ENCODE measurements around the gene PRKACB. TPM values are rescaled to one million over a fixed set of nuclear protein-coding genes. Genes with fewer than 3 reads are reported as not detected.

Gene PRKACB
- total RNA-seq, 4 donors from 2014 or later, result 18.7 to 23.5 (median 21.2) TPM

DNA sequence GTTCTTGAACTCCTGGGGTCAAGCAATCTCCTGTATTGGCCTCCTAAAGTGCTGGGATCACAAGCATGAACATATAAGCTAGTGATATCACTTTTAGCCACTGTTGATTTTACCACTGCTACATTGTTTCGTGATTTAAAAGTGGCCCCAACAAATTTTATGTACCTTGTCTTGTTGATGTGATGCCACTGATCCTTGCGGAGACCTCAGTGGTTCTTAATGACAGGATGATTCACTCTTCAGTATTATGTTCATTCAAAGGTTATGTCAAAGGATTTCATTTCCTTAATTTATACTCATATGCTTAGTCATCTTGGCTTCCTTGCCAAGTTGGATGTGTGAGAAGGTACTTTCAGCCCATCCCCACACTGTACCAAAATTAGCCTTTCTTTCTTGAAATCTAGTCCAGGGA is 12.1 kb downstream of the PRKACB start:
- peak; percentile 78 for ATAC-seq (ENCODE audit: low FRiP score)
- DNase-seq (ENCODE audit: low spot score), result no peak

DNA sequence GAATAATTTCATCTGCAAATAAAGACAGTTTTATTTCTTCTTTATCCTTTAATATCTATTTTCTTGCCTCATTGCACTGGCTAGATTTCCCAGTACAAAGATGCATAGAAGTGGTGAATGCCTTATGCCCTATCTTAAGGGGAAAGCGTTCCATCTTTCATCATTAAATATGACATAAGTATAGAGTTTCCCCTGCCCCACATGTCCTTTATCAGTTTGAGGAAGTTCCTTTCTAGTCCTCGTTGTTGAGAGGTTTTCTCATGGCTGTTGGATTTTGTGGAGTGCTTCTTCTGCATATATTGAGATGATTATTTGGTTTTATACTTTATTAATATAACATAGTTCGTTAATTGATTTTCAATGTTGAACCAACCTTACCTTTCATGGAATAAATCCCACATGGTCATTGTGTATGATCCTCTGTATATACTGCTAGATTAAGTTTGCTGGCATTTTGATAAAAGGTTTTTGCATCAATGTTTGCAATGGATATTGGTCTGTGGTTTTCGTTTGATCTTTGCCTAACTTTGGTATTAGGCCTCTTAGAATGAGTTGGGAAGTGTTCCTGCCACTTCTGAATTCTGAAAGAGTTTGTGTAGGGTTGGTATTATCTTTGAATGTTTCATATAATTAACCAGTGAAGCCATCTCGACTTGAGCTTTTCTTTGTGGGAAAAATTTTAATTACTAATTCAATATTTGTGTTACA is 15.6 kb downstream of the PRKACB start:
- ATAC-seq (ENCODE audit: low FRiP score) (no peak), DNase-seq (ENCODE audit: low spot score) (no peak)
- TF ChIP-seq, protein P1, sequence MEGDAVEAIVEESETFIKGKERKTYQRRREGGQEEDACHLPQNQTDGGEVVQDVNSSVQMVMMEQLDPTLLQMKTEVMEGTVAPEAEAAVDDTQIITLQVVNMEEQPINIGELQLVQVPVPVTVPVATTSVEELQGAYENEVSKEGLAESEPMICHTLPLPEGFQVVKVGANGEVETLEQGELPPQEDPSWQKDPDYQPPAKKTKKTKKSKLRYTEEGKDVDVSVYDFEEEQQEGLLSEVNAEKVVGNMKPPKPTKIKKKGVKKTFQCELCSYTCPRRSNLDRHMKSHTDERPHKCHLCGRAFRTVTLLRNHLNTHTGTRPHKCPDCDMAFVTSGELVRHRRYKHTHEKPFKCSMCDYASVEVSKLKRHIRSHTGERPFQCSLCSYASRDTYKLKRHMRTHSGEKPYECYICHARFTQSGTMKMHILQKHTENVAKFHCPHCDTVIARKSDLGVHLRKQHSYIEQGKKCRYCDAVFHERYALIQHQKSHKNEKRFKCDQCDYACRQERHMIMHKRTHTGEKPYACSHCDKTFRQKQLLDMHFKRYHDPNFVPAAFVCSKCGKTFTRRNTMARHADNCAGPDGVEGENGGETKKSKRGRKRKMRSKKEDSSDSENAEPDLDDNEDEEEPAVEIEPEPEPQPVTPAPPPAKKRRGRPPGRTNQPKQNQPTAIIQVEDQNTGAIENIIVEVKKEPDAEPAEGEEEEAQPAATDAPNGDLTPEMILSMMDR (IDR thresholded peaks at IDR 0.05), result no peak

More for the DNA sequence above, 12.1 kb downstream of the PRKACB start:
- TF ChIP-seq, protein P1 (IDR thresholded peaks at IDR 0.05), result no peak

DNA sequence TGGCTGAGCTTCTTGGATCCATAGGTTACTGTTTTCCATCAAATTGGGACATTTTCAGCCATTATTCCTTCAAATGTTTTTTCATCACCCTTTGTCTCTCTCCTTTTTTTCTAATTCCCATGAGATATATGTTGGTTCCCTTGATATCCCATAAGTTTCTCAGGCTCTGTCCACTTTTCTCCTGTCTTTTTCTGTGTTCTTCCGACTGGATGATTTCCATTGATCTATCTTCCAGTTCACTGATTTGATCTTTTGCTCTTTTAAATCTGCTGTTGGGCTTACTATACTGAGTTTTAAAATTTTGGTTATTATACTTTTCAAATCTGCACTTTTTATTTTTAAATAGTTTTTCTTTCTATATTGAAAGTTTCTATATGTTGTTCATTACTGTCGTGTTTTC is 18.2 kb downstream of the PRKACB start:
- TF ChIP-seq, protein P1 (IDR thresholded peaks at IDR 0.05), result no peak
- no peak for DNase-seq (ENCODE audit: low spot score)
- no peak for ATAC-seq (ENCODE audit: low FRiP score)

DNA sequence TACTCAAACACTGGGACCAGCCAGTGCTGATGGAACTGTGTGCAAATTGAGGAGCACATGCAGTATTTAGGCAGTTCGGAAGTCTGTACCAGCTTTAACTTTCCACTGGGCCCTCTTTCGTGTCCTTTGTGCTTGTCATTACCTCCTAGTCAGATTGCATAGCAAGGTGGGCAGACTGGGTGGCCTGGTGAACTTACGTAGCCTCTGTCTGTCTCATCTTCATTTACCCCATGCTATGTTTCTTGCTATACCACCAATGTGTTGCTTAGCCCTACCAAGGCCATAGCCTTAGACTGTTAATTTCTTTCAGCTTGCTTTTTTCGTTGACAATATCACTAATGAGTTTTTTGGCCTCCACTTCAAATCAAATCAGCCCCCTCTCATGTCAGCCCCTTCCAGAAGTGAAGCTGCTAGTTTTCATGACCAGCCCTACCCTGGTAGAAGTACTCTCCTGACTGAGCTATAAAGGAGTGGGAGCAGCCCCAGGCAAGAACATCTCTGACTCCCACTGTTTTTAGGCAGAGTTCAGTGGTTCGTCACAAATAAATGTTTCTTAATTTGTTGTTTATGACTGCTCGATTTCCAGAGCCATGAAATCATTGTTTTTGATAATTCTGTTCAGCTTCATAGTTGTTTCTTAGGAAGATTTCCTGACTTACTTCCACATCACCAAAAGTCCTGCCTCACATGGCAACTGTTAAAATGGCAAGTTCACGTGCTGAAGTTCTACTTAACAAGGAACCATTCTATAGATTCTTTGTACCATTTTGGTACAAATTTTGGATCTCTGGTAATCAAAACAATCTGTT is 19.3 kb downstream of the PRKACB start:
- TF ChIP-seq, protein P1 (IDR thresholded peaks at IDR 0.05), result no peak
- no peak for DNase-seq (ENCODE audit: low spot score)
- ATAC-seq (ENCODE audit: low FRiP score), result no peak

DNA sequence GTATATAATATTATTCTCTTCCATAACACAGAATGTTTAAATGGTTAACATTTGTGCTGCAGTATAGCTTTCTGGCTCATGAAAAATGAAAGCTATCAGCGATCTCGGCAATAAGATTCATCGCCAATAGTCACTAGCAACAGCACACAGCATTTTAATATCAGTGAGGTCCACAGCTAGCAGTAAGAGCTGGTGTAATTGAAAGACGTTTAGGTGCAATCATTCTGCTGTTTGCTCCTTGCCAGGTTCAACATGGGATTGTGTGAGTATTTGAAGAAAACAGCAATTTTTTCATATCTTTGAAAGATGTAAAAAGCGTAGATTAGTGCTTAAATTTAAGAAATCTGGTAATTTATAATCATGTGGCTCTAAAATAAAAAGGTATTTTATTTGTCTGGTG is 20.1 kb downstream of the PRKACB start:
- ATAC-seq (ENCODE audit: low FRiP score), result no peak
- TF ChIP-seq, protein P1 (IDR thresholded peaks at IDR 0.05), result no peak
- DNase-seq (ENCODE audit: low spot score), result no peak

DNA sequence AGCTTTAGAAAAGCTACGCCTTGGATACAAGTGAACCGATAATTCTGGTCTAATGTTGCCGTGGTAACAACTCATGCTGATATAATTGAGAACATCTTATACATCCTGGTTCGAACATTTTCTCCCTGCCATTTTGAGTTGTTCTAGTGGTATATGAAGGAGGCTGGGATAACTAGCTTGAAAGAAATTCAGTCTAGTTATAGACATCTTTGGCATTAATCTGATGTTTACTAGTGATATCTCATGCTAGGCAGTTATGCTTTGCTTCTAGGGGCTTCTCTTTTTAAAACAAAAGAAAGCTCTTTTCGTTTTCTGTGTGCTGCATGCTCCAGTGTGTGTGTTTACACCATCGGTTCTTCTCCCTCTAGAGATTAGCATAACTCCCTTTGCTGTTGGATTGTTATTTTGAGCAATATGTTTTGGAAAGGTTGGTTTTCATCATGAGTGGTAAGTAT is 20.5 kb downstream of the PRKACB start:
- ATAC-seq (ENCODE audit: low FRiP score), result no peak
- DNase-seq (ENCODE audit: low spot score), result no peak
- TF ChIP-seq, protein P1 (IDR thresholded peaks at IDR 0.05), result no peak

Measured in omental fat pad (tissue), 4 donors.